Fibroblast of villous mesenchyme (primary cell): ENCODE data around the gene RAB11FIP3. TPM values are rescaled to one million over a fixed set of nuclear protein-coding genes. Genes with fewer than 3 reads are reported as not detected.

Experiments used
- DNase-seq: peaks from one replicate; pipeline ENCODE4 v3.0.0-alpha.2; 2010; ENCODE audit warnings: low read depth
- H3K4me3 ChIP-seq: 2 replicates; pipeline ENCODE4 v1.5.1; 2011; ENCODE audit warnings: low read depth, mild to moderate bottlenecking, low read length
- CTCF ChIP-seq: IDR thresholded peaks from 2 replicates; pipeline ENCODE4 v1.5.1; 2012; ENCODE audit warnings: low read depth, mild to moderate bottlenecking, low read length; ENCODE audit not compliant: insufficient read depth
- total RNA-seq: library from RNA; depleted of rRNA; stranded (reverse); fragments of >200 nt; gene quantifications from 2 replicates; pipeline ENCODE4 v1.2.3, GENCODE V29; 2012

The RAB11FIP3 gene
- total RNA-seq, 1 donor = 19.4 TPM

DNA sequence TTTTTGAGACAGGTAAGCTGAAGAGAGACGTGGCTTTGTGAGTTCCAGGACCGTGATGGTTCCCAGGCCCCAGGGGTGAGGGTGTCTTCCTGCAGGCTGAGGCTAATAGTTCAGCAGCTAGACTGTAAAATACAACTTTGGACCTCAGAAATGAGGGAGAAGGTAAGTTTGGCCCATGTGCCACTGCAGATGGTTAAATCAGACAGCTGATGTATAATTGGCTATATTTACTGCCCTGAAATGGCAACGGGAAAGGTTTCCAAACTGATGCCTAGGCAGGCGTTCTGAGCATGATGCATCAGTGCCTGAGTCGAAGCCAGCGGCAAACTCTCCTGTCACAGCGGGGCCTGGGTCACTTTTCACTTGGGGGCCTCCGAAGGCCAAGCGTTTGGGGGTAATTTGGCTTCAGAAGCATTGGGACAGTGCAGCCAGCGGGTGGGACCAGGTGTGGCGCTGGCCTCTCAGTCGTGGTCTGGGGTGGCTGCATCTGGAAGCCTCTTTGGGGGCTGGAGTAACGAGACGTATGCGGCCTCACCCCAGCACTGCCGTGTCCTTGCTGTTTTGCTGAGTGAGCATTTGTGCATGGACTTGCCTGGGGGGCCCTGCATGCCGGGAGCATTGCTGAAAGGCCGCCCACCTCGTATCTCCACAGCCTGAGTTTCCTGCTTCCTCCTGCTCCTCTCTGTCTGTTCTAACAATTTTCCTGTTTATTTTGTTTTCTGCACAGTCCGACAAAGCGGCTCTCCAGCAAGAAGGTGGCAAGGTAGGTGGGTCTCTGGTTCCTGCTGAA is 70.8 kb downstream of the RAB11FIP3 start:
- no peak for DNase-seq
- no peak for TF ChIP-seq CTCF

GRCh38 chr16:497258-497657 is 71.8 kb downstream of the RAB11FIP3 start:
- DNase-seq = no peak
- H3K4me3 ChIP-seq = no peak overlapping the region
- TF ChIP-seq CTCF = no peak

More for the DNA sequence above, 70.8 kb downstream of the RAB11FIP3 start:
- no peak overlapping the region for H3K4me3 ChIP-seq

- DNase-seq = no peak
- no peak for TF ChIP-seq CTCF
- H3K4me3 ChIP-seq = no peak overlapping the region
Observed at GRCh38 chr16:499924-500323, 74.5 kb downstream of the RAB11FIP3 start.

GRCh38 chr16:500709-501108 is 75.3 kb downstream of the RAB11FIP3 start:
- no peak overlapping the region for H3K4me3 ChIP-seq
- TF ChIP-seq CTCF = no peak
- peak; percentile 32 for DNase-seq

DNA sequence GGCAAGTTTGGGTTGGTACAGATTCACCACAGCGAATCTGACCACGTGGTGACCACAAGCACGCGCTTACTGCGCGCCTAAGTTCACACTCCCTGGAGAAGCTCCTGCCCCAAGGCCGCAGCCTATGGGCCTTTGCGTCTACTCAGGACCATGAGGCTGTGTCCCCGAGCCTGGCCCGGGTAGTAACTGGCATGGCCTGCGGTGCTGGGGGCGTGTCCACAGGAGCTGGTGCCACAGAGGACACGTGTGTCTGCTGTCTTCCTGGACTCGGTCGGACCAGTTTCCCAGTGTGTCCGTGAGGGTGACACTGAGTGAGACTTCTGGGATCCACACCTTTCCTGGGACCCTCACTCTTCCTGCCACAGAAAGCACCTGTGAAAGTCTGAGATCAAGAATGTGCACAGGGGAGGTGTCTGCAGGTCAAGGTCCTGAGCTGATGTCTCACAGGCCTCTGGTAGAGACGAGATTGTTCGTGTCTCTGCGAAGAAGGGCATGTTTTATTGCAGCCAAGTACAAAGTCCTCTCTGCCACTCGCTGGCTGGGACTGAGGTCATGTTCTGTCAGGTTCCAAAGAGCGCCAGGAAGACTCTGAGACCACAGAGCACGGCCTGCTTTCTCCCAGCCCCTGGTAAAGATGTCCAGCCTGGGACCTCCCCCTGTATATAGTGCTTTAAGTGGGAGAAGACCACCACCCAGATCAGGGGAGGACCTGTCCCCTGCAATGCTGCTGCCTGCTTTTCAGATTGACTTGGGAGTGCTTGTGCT is 76.9 kb downstream of the RAB11FIP3 start:
- H3K4me3 ChIP-seq = no peak overlapping the region
- no peak for TF ChIP-seq CTCF
- no peak for DNase-seq

GRCh38 chr16:503150-504071 is 78.0 kb downstream of the RAB11FIP3 start:
- H3K4me3 ChIP-seq = no peak overlapping the region
- no peak for TF ChIP-seq CTCF
- no peak for DNase-seq
